Heart left ventricle (tissue), 16 donors: ENCODE data around the gene INCA1. TPM values are rescaled to one million over a fixed set of nuclear protein-coding genes. Genes with fewer than 3 reads are reported as not detected.

Experiments used
- ATAC-seq, 4 donors: fragments of 200-7000 bp; cut with Tn5 transposase; one replicate each; pipeline ENCODE4 v1.9.1; 2020 to 2022; ENCODE audit warnings: moderate library complexity in 4 of 4, mild to moderate bottlenecking in 3 of 4, moderate number of reproducible peaks in 1 of 4
- DNase-seq, 5 donors: peaks; one replicate each; pipeline ENCODE4 v3.0.0-alpha.2; 2020
- H3K27ac ChIP-seq, 12 donors: fragments of 200-600 bp; sonication (generic) in 4 of 12; one replicate each; pipeline versions ENCODE4 v1.5.0 to v1.8.0; 2016 to 2022; ENCODE audit warnings: mild to moderate bottlenecking in 2 of 12
- H3K27me3 ChIP-seq, 9 donors: fragments of 200-600 bp; sonication (generic) in 2 of 9; one replicate each; pipeline versions ENCODE4 v1.5.1 to v1.8.0; 2016 to 2022; ENCODE audit warnings: mild to moderate bottlenecking in 3 of 9
- H3K36me3 ChIP-seq, 9 donors: fragments of 200-600 bp; sonication (generic) in 2 of 9; one replicate each; pipeline versions ENCODE4 v1.5.0 to v1.8.0; 2018 to 2022; ENCODE audit warnings: mild to moderate bottlenecking in 2 of 9
- H3K4me1 ChIP-seq, 12 donors: fragments of 200-600 bp; sonication (generic) in 4 of 12; one replicate each; pipeline versions ENCODE4 v1.5.0 to v1.8.0; 2016 to 2022; ENCODE audit warnings: mild to moderate bottlenecking in 3 of 12
- H3K4me3 ChIP-seq, 12 donors: fragments of 200-600 bp; sonication (generic) in 4 of 12; one replicate each; pipeline versions ENCODE4 v1.5.0 to v1.8.0; 2017 to 2022; ENCODE audit warnings: mild to moderate bottlenecking in 9 of 12, moderate library complexity in 4 of 12
- H3K9me3 ChIP-seq, 12 donors: fragments of 200-600 bp; sonication (generic) in 4 of 12; one replicate each; pipeline versions ENCODE4 v1.5.0 to v1.8.0; 2016 to 2022; ENCODE audit warnings: mild to moderate bottlenecking in 1 of 12
- CTCF ChIP-seq, 12 donors: fragments of 200-600 bp; sonication (generic) in 4 of 12; IDR thresholded peaks; one replicate each; pipeline versions ENCODE4 v1.5.0 to v1.8.0; 2018 to 2022; ENCODE audit warnings: antibody characterized with exemption in 12 of 12, mild to moderate bottlenecking in 5 of 12
- POLR2A ChIP-seq, 2 donors: fragments of 450-650 bp; IDR thresholded peaks; one replicate each; pipeline ENCODE4 v1.6.1; 2017; ENCODE audit warnings: antibody characterized with exemption in 2 of 2, mild to moderate bottlenecking in 2 of 2, moderate library complexity in 2 of 2
- whole genome bisulfite sequencing, 4 donors: extraction: QIAGEN DNeasy Blood & Tissue Kit in 2 of 4; methylation state at CpG; one replicate each; pipeline versions ENCODE4 v1.1.5 to v1.1.7; 2013 to 2018; 5-methylcytosine and 5-hydroxymethylcytosine counted together
- intact Hi-C, 10 donors: fragments of 100-400 bp; cut with DNase I; formaldehyde crosslinking; loops; one replicate each; pipeline versions ENCODE4 v1.11.1 to v1.14.2; 2022
- polyA plus RNA-seq, 2 donors: library from polyadenylated mRNA; stranded (reverse); fragments of 200-250 nt; gene quantifications; one replicate each; pipeline ENCODE4 v1.2.3, GENCODE V29; 2013
- total RNA-seq, 9 donors: library from RNA; depleted of rRNA in 2 of 9; stranded (reverse); fragments of >200 nt in 2 of 9; fragmentation: NEBNext Ultra II Directional in 3 of 9; extraction: Animal tissue kit (Norgen Biotek cat#: 25700) in 3 of 9; gene quantifications; one replicate each; pipeline versions ENCODE4 v1.1.0 to v1.2.4, GENCODE V29; 2016 to 2023
- donor health status: ischemic (EF 13 %, LVEDD 7.1; RV severe dilation, severe dysfunction).
- donor health status: healthy with polysubstance abuse.
- donor health status: DM: no; HTN: yes; CAD: no.
- donor health status: DM: no; HTN: no; CAD: no.
- donor health status: ischemic (EF 25% LVEDD 6.9; RV normal size, moderate dysfunction).
- donor health status: ischemic (EF 25% LVEDD 5.7; RV mildly dilated, moderate dysfunction).
- donor health status: healthy.
- donor health status: DM: yes; HTN: yes; CAD: no.
- donor health status: ischemic (EF 35%, LVEDD 5.7; RV mildly dilated, moderate dysfunction).
- donor health status: nonischemic (EF 11% LVEDD 7.7; RV severe dilation, severe dysfunction).
- donor health status: DM: yes; HTN: yes; CAD: no.
- donor health status: PGD.
- donor health status: ischemic (EF 29% LVEDD 5.4; RV normal size, mild dysfunction).
- donor health status: nonischemic (EF 23%, LVEDD 6.1; RV moderate dilation, normal function).

INCA1 gene
- total and polyA plus RNA-seq, 11 donors: 0.64 to 5.1 (median 2.7) TPM

- ATAC-seq (peak; percentile 80 to 87 (median 84)), DNase-seq (peak in 4 of 5 donors; percentile 63 to 89 (median 74))
- Histone ChIP-seq H3K9me3 (no peaks in the 10 kb centered on the region), H3K4me3 (no peak overlapping the region), H3K4me1 (peaks cover 0 to 50% (median 24%) of the 10 kb centered on the region in 12 donors), H3K27ac (peak overlapping the region in 11 of 12 donors; percentile 47 to 82 (median 68)), H3K36me3 (peaks cover 0 to 98% (median 93%) of the 10 kb centered on the region in 9 donors), H3K27me3 (no peaks in the 10 kb centered on the region)
- WGBS, 4 donors: 58 to 77% (median 61%) methylated on average over 9 of the region's 9 CpGs
- intact Hi-C loops: loop anchor here in 2 of 10 donors (5.0 kb wide), 2 partner anchors 37 to 57 kb away; no protein-coding TSS in a partner anchor
- TF ChIP-seq CTCF (IDR thresholded peaks at IDR 0.05) (no peak), POLR2A (IDR thresholded peaks at IDR 0.05) (peak in 1 of 2 donors; percentile 42)
Observed at GRCh38 chr17:4974115-4974670, 23.1 kb downstream of the INCA1 start.

GRCh38 chr17:4973256-4974114 is 23.8 kb downstream of the INCA1 start:
- peaks cover 0 to 92% (median 86%) of the 10 kb centered on the region in 9 donors for H3K36me3 ChIP-seq
- ATAC-seq (peak in 1 of 4 donors; percentile 2), DNase-seq (no peak)
- H3K4me1 ChIP-seq: peaks cover 0 to 51% (median 31%) of the 10 kb centered on the region in 12 donors
- H3K9me3 ChIP-seq: no peaks in the 10 kb centered on the region
- intact Hi-C loops: loop anchor here in 2 of 10 donors (5.0 kb wide), 2 partner anchors 36 to 56 kb away; no protein-coding TSS in a partner anchor
- H3K27me3 ChIP-seq: no peaks in the 10 kb centered on the region
- TF ChIP-seq POLR2A (IDR thresholded peaks at IDR 0.05) (no peak), CTCF (IDR thresholded peaks at IDR 0.05) (no peak)
- H3K27ac ChIP-seq: peak overlapping the region in 11 of 12 donors; percentile 47 to 82 (median 68)
- WGBS, 4 donors: 82 to 88% (median 85%) methylated on average over 10 of the region's 10 CpGs
- H3K4me3 ChIP-seq: no peak overlapping the region

- Histone ChIP-seq H3K27ac (peak overlapping the region in 10 of 12 donors; percentile 29 to 82 (median 58)), H3K4me1 (peaks cover 0 to 54% (median 37%) of the 10 kb centered on the region in 12 donors), H3K9me3 (no peaks in the 10 kb centered on the region), H3K27me3 (no peaks in the 10 kb centered on the region), H3K36me3 (peaks cover 0 to 85% (median 79%) of the 10 kb centered on the region in 9 donors), H3K4me3 (no peak overlapping the region)
- ATAC-seq: no peak
- intact Hi-C loops: loop anchor here in 2 of 10 donors (5.0 kb wide), 2 partner anchors 35 to 55 kb away; no protein-coding TSS in a partner anchor
- 64 to 77% (median 69%) methylated on average over 12 of the region's 12 CpGs for WGBS, 4 donors
- peak in 1 of 5 donors; percentile 21 for DNase-seq
- TF ChIP-seq POLR2A (IDR thresholded peaks at IDR 0.05) (no peak), CTCF (IDR thresholded peaks at IDR 0.05) (no peak)
Observed at GRCh38 chr17:4972752-4973151, 24.6 kb downstream of the INCA1 start.

GRCh38 chr17:4972322-4972721 is 25.0 kb downstream of the INCA1 start:
- 81 to 86% (median 83%) methylated on average over 12 of the region's 12 CpGs for WGBS, 4 donors
- H3K4me3 ChIP-seq: no peak overlapping the region
- no peak for TF ChIP-seq POLR2A (IDR thresholded peaks at IDR 0.05)
- no peak for TF ChIP-seq CTCF (IDR thresholded peaks at IDR 0.05)
- H3K9me3 ChIP-seq: no peaks in the 10 kb centered on the region
- peak in 1 of 5 donors; percentile 39 for DNase-seq
- intact Hi-C loops: loop anchor here in 2 of 10 donors (5.0 kb wide), 2 partner anchors 35 to 55 kb away; no protein-coding TSS in a partner anchor
- H3K27me3 ChIP-seq: no peaks in the 10 kb centered on the region
- peaks cover 0 to 81% (median 75%) of the 10 kb centered on the region in 9 donors for H3K36me3 ChIP-seq
- peak overlapping the region in 9 of 12 donors; percentile 29 to 82 (median 61) for H3K27ac ChIP-seq
- peaks cover 0 to 54% (median 37%) of the 10 kb centered on the region in 12 donors for H3K4me1 ChIP-seq
- ATAC-seq: no peak
